ENCODE measurements around the gene CGB2.
"Not testable (repeated sequence)": the region's sequence is repeated elsewhere in the genome, so short reads cannot be mapped to it uniquely, and the experiment has no call there.

Gene CGB2

GRCh38 chr19:49038557-49039276, 7.0 kb downstream of the CGB2 start:
- DNase-seq: not testable (repeated sequence)

- not testable (repeated sequence) for DNase-seq
Observed at GRCh38 chr19:49039736-49040135, 8.0 kb downstream of the CGB2 start.

- DNase-seq: no peak
Observed at GRCh38 chr19:49042177-49042576, 10.5 kb downstream of the CGB2 start.

- not testable (repeated sequence) for DNase-seq
Observed at GRCh38 chr19:49042666-49043065, 11.0 kb downstream of the CGB2 start.

GRCh38 chr19:49043548-49043947, 11.9 kb downstream of the CGB2 start, which contains the start of gene CGB5:
CGB5 (plus strand) TSS chr19:49043848; CDS start chr19:49044210, 362 bp downstream.
- DNase-seq: not testable (repeated sequence)

- not testable (repeated sequence) for DNase-seq
Observed at GRCh38 chr19:49049011-49049410, 17.3 kb downstream of the CGB2 start, which contains the start of gene CGB8. CGB8 (minus strand) TSS chr19:49049111; CDS start chr19:49048739, 372 bp downstream.

GRCh38 chr19:49049834-49050233, 18.1 kb downstream of the CGB2 start:
- DNase-seq: not testable (repeated sequence)

- DNase-seq: not testable (repeated sequence)
Observed at GRCh38 chr19:49050376-49051033, 18.8 kb downstream of the CGB2 start.

- no peak for DNase-seq
Observed at GRCh38 chr19:49056101-49056901, 24.6 kb downstream of the CGB2 start.

- not testable (repeated sequence) for DNase-seq
Observed at GRCh38 chr19:49056902-49057596, 25.4 kb downstream of the CGB2 start.

- no peak for DNase-seq
Observed at GRCh38 chr19:49057636-49058234, 26.0 kb downstream of the CGB2 start, which contains the start of gene CGB7. CGB7 (minus strand) TSS chr19:49057749; CDS start chr19:49055375, 2,374 bp downstream.

- no peak for DNase-seq
Observed at GRCh38 chr19:49058562-49058961, 26.9 kb downstream of the CGB2 start.

GRCh38 chr19:49059053-49059452, 27.4 kb downstream of the CGB2 start:
- no peak for DNase-seq

GRCh38 chr19:49061000-49061399, 29.3 kb downstream of the CGB2 start:
- no peak for DNase-seq

GRCh38 chr19:49061445-49061844, 29.8 kb downstream of the CGB2 start:
- DNase-seq: no peak

GRCh38 chr19:49064029-49064629, 32.4 kb downstream of the CGB2 start:
- DNase-seq: no peak

- no peak for DNase-seq
Observed at GRCh38 chr19:49064768-49065611, 33.3 kb downstream of the CGB2 start, which contains the start of gene NTF4. NTF4 (minus strand) TSS chr19:49064818; CDS start chr19:49061997, 2,821 bp downstream.

GRCh38 chr19:49065905-49066512, 34.3 kb downstream of the CGB2 start:
- DNase-seq: no peak

- no peak for DNase-seq
Observed at GRCh38 chr19:49067554-49067953, 35.9 kb downstream of the CGB2 start.

GRCh38 chr19:49069026-49069425, 37.3 kb downstream of the CGB2 start:
- DNase-seq: no peak

All from cerebellar nuclear complex (tissue), 1 donor.